Measurements from ENCODE around the gene S100A3.
A peak's percentile ranks its signal among the peaks of the same experiment; 100 is the strongest.

Gene S100A3

DNA sequence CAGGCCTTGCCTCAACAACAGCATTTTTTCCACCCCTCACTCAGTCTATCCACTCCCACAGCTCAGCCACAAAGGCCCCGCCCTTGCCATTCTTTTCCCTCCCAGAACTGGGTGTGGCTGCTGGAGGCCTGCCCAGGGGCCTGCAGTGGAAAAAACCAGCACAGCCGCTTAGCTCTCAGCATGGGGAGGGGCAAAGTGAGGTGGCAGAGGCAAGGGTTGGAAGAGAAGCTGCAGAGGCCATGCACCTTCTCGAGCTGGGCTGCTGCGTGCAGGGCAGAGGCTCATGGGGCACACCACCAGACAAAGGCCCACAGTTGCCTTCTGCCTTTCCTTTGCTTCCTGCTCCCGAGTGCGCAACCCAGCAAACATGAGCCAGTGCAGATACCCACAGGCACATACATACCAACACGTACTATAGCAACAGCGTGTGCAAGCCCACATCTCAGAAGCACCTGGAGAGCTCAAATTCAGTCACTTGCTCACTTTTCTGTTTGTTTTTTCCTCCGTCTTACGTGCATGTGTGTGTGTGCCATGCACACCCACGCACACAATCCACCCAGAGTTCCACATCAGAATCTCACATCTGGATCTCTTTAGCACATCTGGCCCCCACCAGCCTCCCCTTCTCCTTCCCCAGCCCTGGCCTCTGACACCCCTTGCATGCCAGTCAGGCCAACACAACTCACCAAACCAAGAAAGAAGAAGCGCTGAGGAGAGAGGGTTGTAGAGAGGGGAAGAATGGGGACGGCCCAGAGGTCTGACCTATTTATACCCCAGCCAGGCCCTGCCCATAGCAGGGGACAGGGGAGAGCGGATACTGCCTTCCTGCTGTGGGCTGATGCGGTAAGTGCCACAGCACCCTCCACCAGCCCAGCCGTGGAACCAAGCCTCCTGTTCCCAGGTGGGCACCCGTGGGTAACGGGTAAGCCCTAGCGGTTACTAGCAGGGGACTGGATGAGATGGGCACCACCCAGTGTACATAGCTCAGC is 3.7 kb downstream of the S100A3 start, which contains the start of gene S100A4:
Gene S100A4, minus strand, starts transcription at position 740 of the 989 bp plus-strand sequence. CDS start 1,012 bp downstream, outside the sequence.
- TF ChIP-seq, protein P1, sequence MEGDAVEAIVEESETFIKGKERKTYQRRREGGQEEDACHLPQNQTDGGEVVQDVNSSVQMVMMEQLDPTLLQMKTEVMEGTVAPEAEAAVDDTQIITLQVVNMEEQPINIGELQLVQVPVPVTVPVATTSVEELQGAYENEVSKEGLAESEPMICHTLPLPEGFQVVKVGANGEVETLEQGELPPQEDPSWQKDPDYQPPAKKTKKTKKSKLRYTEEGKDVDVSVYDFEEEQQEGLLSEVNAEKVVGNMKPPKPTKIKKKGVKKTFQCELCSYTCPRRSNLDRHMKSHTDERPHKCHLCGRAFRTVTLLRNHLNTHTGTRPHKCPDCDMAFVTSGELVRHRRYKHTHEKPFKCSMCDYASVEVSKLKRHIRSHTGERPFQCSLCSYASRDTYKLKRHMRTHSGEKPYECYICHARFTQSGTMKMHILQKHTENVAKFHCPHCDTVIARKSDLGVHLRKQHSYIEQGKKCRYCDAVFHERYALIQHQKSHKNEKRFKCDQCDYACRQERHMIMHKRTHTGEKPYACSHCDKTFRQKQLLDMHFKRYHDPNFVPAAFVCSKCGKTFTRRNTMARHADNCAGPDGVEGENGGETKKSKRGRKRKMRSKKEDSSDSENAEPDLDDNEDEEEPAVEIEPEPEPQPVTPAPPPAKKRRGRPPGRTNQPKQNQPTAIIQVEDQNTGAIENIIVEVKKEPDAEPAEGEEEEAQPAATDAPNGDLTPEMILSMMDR (IDR thresholded peaks at IDR 0.05), result no peak
- H3K4me1 ChIP-seq, result peaks cover 6 to 91% (median 87%) of the 10 kb centered on the region in 4 donors
- H3K36me3 ChIP-seq, result no peaks in the 10 kb centered on the region
- DNase-seq, result peak; percentile 95 to 98
- peak within 1 kb of the TSS; percentile 78 to 79 for H3K27ac ChIP-seq
- H3K4me3 ChIP-seq, result peak within 1 kb of the TSS; percentile 52 to 53
- H3K9me3 ChIP-seq, result no peaks in the 10 kb centered on the region
- H3K27me3 ChIP-seq, result no peaks in the 10 kb centered on the region
- intact Hi-C loops (cut with DNase I; ENCODE audit: low total_unique reads), result no loop called here

DNA sequence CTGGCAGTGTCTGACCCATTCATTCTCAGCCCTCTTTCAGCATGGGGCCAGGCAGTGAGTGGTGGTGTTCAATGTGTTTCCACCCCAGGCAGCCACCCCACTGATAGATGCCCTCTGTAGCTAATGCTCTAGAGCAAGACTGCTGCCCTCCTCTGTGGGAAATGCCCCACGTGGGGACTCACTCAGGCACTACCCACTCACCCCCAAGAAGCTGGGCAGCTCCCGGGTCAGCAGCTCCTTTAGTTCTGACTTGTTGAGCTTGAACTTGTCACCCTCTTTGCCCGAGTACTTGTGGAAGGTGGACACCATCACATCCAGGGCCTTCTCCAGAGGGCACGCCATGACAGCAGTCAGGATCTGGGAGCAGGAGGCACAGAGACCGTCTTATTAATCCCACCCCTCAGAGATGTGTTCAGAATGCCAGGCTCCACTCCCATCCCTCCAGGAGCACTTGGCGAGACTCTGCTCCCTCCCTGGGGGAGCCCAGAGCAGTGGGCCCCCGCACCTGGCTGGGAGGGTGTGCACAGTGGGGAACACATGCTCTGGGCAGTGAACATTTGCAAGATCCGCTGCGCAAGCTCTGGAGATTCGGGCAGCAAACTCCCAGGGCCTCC is 4.5 kb downstream of the S100A3 start:
- Histone ChIP-seq H3K4me1 (peaks cover 2 to 83% (median 79%) of the 10 kb centered on the region in 4 donors), H3K36me3 (no peaks in the 10 kb centered on the region), H3K27me3 (no peaks in the 10 kb centered on the region), H3K9me3 (no peaks in the 10 kb centered on the region), H3K4me3 (peak overlapping the region; percentile 52 to 53), H3K27ac (peak overlapping the region; percentile 78 to 79)
- TF ChIP-seq, protein P1 (IDR thresholded peaks at IDR 0.05), result no peak
- intact Hi-C loops (cut with DNase I; ENCODE audit: low total_unique reads), result no loop called here
- peak in 1 of 2 donors; percentile 25 for DNase-seq

DNA sequence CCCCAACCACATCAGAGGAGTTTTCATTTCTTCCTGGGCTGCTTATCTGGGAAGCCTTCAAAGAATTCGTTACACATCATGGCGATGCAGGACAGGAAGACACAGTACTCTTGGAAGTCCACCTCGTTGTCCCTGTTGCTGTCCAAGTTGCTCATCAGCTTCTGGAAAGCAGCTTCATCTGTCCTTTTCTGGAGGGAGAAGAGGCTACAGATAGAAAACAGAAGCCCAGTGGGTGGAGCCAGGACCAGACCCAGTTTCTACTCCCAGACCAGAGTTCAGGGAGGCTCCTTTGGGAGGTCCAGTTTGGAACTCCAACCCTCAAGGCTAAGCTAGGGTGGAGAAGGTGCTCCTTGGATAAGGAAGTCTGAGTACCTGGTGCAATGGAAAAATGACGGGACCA is 5.3 kb downstream of the S100A3 start:
- H3K27ac ChIP-seq, result peak overlapping the region; percentile 78 to 79

DNA sequence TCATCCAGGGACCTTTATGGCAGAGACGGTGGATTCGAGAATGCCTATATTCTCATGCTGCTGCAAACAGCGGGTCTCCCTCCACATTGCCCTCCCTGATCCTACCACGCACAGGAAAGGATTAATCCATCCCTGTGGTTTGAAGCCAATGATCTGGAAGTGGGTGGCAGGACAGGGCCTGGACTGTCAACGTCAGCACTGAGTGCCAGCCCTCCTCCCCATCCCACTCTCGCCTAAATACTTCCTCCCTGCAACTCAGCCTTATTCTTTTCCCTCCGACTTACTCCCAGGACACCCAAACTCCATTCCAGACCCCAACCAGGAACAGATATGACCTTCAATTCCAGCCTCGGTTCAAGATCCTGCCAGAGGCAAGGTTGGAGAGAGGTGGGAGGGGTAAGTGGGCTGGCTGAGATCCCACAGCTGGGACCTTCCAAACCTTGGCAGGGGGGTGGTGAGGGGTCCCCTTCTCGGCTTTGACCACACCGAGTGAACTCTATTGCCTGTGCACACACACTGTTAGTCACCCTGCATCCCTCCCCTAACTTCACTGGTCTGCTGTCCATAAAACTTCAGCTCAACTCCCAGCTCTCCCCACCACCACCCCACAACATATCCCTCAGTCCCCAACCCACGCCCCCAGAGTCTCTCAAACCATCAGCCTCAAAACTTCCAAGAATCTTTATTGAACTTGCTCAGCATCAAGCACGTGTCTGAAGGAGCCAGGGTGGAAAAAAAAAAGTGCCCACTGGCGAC is 5.9 kb downstream of the S100A3 start:
- Histone ChIP-seq H3K27ac (peak overlapping the region; percentile 78 to 79), H3K27me3 (no peaks in the 10 kb centered on the region), H3K4me1 (peaks cover 0 to 69% (median 64%) of the 10 kb centered on the region in 4 donors), H3K9me3 (no peaks in the 10 kb centered on the region), H3K4me3 (peak overlapping the region; percentile 52 to 53), H3K36me3 (no peaks in the 10 kb centered on the region)
- TF ChIP-seq, protein P1 (IDR thresholded peaks at IDR 0.05), result no peak
- intact Hi-C loops (cut with DNase I; ENCODE audit: low total_unique reads), result no loop called here
- peak; percentile 13 to 61 for DNase-seq

More for the DNA sequence above, 5.3 kb downstream of the S100A3 start:
- DNase-seq, result peak; percentile 16 to 55
- Histone ChIP-seq H3K27me3 (no peaks in the 10 kb centered on the region), H3K9me3 (no peaks in the 10 kb centered on the region), H3K4me1 (peaks cover 0 to 75% (median 70%) of the 10 kb centered on the region in 4 donors), H3K4me3 (peak overlapping the region; percentile 52 to 53), H3K36me3 (no peaks in the 10 kb centered on the region)
- TF ChIP-seq, protein P1 (IDR thresholded peaks at IDR 0.05), result no peak
- intact Hi-C loops (cut with DNase I; ENCODE audit: low total_unique reads), result no loop called here

All from tibial artery (tissue), 4 donors.